ENCODE data around the gene CKAP5.
"Not testable (repeated sequence)": the region's sequence is repeated elsewhere in the genome, so short reads cannot be mapped to it uniquely, and the experiment has no call there.

The CKAP5 gene

GRCh38 chr11:46856605-46857343, 10.7 kb upstream of the CKAP5 start:
- in situ Hi-C loops (cut with MboI; ENCODE audit: low sequenced_read_pairs): no loop called here

GRCh38 chr11:46855863-46856262, 9.8 kb upstream of the CKAP5 start:
- in situ Hi-C loops (cut with MboI; ENCODE audit: low sequenced_read_pairs): no loop called here

GRCh38 chr11:46855167-46855566, 9.1 kb upstream of the CKAP5 start:
- in situ Hi-C loops (cut with MboI; ENCODE audit: low sequenced_read_pairs): no loop called here

- in situ Hi-C loops (cut with MboI; ENCODE audit: low sequenced_read_pairs): no loop called here
These were observed 4.8 kb upstream of the CKAP5 start for GRCh38 chr11:46850829-46851380.

- in situ Hi-C loops (cut with MboI; ENCODE audit: low sequenced_read_pairs): no loop called here
These were observed 3.6 kb upstream of the CKAP5 start for GRCh38 chr11:46849631-46850030.

GRCh38 chr11:46846510-46846830, 390 bp upstream of the CKAP5 start:
- in situ Hi-C loops (cut with MboI; ENCODE audit: low sequenced_read_pairs): no loop called here

GRCh38 chr11:46845440-46845739, 690 bp downstream of the CKAP5 start:
- in situ Hi-C loops (cut with MboI; ENCODE audit: low sequenced_read_pairs): no loop called here

GRCh38 chr11:46840116-46840515, 6.0 kb downstream of the CKAP5 start:
- in situ Hi-C loops (cut with MboI; ENCODE audit: low sequenced_read_pairs): no loop called here

GRCh38 chr11:46838501-46838900, 7.6 kb downstream of the CKAP5 start:
- in situ Hi-C loops (cut with MboI; ENCODE audit: low sequenced_read_pairs): no loop called here

GRCh38 chr11:46837860-46838259, 8.2 kb downstream of the CKAP5 start:
- in situ Hi-C loops (cut with MboI; ENCODE audit: low sequenced_read_pairs): no loop called here

- in situ Hi-C loops (cut with MboI; ENCODE audit: low sequenced_read_pairs): no loop called here
These were observed 9.2 kb downstream of the CKAP5 start for GRCh38 chr11:46836870-46837269.

- in situ Hi-C loops (cut with MboI; ENCODE audit: low sequenced_read_pairs): no loop called here
These were observed 9.6 kb downstream of the CKAP5 start for GRCh38 chr11:46836431-46836830.

GRCh38 chr11:46835897-46836296, 10.2 kb downstream of the CKAP5 start:
- in situ Hi-C loops (cut with MboI; ENCODE audit: low sequenced_read_pairs): no loop called here

- in situ Hi-C loops (cut with MboI; ENCODE audit: low sequenced_read_pairs): no loop called here
These were observed 11.3 kb downstream of the CKAP5 start for GRCh38 chr11:46834821-46835220.

- in situ Hi-C loops (cut with MboI; ENCODE audit: low sequenced_read_pairs): no loop called here
These were observed 13.4 kb downstream of the CKAP5 start for GRCh38 chr11:46832511-46833214.

GRCh38 chr11:46827995-46828394, 18.1 kb downstream of the CKAP5 start:
- in situ Hi-C loops (cut with MboI; ENCODE audit: low sequenced_read_pairs): no loop called here

GRCh38 chr11:46826310-46827044, 19.6 kb downstream of the CKAP5 start:
- in situ Hi-C loops (cut with MboI; ENCODE audit: low sequenced_read_pairs): no loop called here

GRCh38 chr11:46808799-46809431, 37.2 kb downstream of the CKAP5 start:
- in situ Hi-C loops (cut with MboI; ENCODE audit: low sequenced_read_pairs): no loop called here

- in situ Hi-C loops (cut with MboI; ENCODE audit: low sequenced_read_pairs): no loop called here
These were observed 44.2 kb downstream of the CKAP5 start for GRCh38 chr11:46801694-46802470.

- in situ Hi-C loops (cut with MboI; ENCODE audit: low sequenced_read_pairs): no loop called here
These were observed 45.9 kb downstream of the CKAP5 start for GRCh38 chr11:46800177-46800576.

GRCh38 chr11:46799725-46800124, 46.4 kb downstream of the CKAP5 start:
- in situ Hi-C loops (cut with MboI; ENCODE audit: low sequenced_read_pairs): not testable (repeated sequence)
